ENCODE data around the gene NAT8L.

- TF ChIP-seq CTCF (IDR thresholded peaks at IDR 0.05 in 4 of 5, conservative IDR thresholded peaks at IDR 0.05 in 1 of 5) (no peak), POLR2A (IDR thresholded peaks at IDR 0.05) (no peak)
These were observed 5.3 kb downstream of the NAT8L start for GRCh38 chr4:2064276-2064991.
